ENCODE measurements around the gene ATP1A4.
"Not testable (repeated sequence)": the region's sequence is repeated elsewhere in the genome, so short reads cannot be mapped to it uniquely, and the experiment has no call there.

The ATP1A4 gene

DNA sequence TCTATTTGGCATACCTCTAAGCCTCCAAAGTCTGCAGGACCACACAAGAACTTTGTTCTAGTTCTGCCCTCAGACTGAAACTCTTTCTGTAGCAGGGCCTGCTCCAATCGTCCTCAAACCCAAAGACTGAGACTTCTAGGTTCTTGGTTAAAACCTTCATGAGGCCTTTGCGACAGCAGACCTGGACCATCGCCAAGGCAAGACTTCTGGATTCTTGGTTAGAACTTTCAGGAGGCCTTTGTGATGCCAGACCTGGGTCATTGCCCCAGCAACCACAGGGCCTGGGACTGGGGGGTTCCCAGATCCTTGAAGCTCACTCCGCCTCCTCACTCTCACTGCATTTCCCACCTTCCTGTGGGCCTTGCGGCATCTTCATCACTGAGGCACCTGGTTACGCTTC is at the start of gene ATP1A4:
Gene ATP1A4, plus strand, starts transcription at position 301 of the 400 bp plus-strand sequence. CDS start 438 bp downstream, outside the sequence.
- DNase-seq (ENCODE audit: low spot score), result no peak

- no peak for DNase-seq (ENCODE audit: low spot score)
These were observed 49.5 kb upstream of the ATP1A4 start for GRCh38 chr1:160101717-160102522.

- DNase-seq (ENCODE audit: low spot score), result no peak
These were observed 47.6 kb upstream of the ATP1A4 start for GRCh38 chr1:160103658-160104408.

DNA sequence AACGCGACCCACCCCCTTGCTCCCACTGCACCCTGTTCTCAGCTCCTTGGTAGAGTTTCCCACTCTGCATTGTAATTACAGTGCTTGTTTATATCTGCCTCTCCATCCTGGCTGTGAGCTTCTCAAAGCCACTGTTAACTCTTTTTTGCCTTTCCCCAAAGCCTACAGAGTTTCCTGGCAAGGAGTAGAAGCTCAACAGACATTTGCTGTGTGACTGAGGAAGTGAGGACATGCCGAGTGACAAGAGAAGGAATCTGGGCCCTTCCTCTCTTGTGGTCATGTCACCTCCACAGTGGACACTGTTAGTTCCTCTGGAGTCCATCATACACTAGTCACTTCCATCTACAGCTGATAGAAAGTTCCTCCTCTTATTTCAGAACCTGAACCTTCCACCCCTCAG is 46.9 kb upstream of the ATP1A4 start:
- no peak for DNase-seq (ENCODE audit: low spot score)

DNA sequence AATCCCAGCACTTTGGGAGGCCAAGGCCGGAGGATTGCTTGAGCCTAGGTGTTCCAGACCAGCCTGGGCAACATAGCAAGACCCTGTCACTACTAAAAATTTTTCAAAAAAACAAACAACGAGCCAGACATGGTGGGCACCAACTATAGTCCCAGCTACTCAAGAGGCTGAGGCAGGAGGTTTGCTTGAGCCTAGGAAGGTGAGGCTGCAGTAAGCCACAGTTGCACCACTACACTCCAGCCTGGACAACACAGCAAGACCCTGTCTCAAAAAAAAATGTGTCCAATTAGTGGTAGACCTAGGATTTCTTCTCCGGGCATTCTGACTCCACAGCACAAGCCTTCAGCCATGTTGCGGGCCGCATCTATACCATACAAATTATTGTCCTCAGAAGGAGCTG is 46.2 kb upstream of the ATP1A4 start:
- DNase-seq (ENCODE audit: low spot score), result no peak

- DNase-seq (ENCODE audit: low spot score), result no peak
These were observed 43.9 kb upstream of the ATP1A4 start for GRCh38 chr1:160107512-160107911.

DNA sequence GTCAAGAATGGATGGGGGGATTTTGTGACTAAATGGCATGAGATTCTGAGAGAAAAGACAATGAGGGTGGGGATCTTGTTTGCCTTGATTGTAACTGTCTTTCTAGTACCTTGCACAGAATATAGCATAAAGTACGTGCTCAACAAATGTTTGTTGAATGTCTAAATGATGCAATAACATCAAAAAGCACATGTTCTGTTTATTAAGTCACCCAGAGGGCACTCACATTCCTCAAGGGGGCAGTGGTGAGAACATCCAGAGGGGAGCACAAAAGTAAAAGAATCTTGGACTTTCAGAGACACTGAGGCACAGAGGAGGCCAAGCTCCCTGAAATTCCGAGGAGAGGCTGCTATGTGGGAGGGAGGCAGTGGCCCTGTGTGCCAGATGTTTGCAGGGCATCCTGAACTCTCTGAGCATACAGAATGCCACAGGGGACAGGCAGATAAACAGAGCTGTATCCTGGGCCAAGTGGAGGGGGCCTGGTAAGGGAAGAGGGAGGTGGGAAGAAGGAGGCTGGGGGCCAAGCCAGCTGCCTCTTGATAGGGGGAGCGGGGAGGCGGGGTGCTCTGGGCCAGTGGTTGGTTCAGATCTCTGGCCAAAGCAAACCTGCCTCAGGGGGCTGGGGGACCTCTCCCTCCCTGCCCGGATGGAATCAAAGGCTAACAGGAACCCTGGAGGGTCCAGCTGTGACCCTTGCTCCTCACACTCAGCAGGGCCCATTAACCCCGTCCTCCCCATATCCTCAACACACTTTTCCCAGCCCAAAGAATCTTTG is 42.3 kb upstream of the ATP1A4 start:
- no peak for DNase-seq (ENCODE audit: low spot score)

DNA sequence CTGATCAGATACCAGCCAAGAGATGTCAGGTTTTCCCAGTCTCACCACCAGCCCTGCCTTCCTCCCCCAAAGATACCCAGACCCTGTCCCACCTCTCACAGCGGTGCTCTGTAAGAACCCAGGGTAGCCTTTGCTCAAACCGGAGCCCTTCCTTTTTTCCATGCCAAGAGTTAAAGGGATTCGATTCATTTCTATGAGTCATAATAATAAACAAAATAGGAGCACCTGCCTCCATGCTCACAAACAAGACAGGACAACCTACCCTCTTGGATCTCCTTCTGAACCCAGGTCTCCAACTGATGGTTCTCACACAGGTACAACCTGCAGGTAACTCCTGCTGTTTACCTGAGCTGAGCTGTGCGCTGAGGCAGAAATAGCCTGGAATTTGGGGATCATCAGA is 41.7 kb upstream of the ATP1A4 start:
- no peak for DNase-seq (ENCODE audit: low spot score)

- DNase-seq (ENCODE audit: low spot score), result not testable (repeated sequence)
These were observed 39.9 kb upstream of the ATP1A4 start for GRCh38 chr1:160111462-160111861.

- DNase-seq (ENCODE audit: low spot score), result no peak
These were observed 39.0 kb upstream of the ATP1A4 start for GRCh38 chr1:160112357-160112756.

- DNase-seq (ENCODE audit: low spot score), result no peak
These were observed 38.0 kb upstream of the ATP1A4 start for GRCh38 chr1:160113407-160113806.

DNA sequence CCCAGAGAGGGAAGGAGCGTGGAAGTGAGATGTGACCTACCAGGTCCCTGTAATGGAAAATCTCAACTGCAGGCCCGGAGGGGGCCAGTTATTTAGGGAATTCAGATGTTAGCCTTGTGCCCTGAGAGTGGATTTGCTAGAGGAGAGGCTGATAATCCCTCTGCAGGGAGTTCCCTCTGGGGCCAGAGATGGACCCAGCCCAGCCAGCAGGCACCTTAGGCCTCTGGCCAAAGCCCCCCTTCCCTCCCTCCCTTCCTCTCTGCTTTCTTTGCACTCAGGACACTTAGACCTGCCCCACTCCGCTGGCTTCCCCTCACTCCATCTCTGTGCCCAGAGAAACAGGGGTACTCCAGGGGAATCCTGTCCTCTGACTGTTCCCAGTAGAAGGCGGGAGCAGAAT is 37.3 kb upstream of the ATP1A4 start:
- DNase-seq (ENCODE audit: low spot score), result no peak

DNA sequence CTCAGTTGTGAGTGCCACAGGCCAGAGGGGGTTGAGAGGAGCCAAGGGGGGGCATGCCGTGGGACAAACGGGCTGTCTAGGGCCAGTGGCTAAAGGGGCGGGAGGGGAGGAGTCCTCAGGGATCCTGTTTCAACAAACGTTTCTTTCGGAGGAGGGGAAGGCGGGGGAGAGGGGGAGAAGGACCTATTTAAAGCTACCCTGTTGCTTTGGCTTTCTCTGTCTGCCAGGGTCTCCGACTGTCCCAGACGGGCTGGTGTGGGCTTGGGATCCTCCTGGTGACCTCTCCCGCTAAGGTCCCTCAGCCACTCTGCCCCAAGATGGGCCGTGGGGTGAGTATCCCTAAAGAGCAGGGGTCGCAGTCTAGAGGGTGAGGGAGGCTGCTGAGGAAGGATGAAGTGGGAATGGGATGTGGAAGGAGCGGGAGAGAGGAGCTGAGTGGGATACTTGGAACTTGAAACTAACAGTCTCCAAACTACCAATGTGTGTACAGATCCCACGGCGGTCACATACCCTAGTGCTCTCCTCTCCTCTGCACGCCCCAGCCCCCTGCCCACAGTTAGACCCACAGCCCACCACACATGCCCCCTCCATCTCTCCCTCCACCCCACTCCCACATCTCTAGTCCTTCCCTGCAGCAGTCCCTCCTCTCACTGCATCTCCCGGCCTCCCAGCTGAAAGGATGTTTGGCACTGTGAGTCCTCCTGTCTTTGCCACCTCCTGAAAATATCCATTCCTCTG is 35.7 kb upstream of the ATP1A4 start, which contains the start of gene ATP1A2:
Gene ATP1A2, plus strand, starts transcription at position 215 of the 738 bp plus-strand sequence. Its CDS starts 103 bp downstream, at position 318.
- no peak for DNase-seq (ENCODE audit: low spot score)

GRCh38 chr1:160116283-160117147 is 34.9 kb upstream of the ATP1A4 start:
- no peak for DNase-seq (ENCODE audit: low spot score)

DNA sequence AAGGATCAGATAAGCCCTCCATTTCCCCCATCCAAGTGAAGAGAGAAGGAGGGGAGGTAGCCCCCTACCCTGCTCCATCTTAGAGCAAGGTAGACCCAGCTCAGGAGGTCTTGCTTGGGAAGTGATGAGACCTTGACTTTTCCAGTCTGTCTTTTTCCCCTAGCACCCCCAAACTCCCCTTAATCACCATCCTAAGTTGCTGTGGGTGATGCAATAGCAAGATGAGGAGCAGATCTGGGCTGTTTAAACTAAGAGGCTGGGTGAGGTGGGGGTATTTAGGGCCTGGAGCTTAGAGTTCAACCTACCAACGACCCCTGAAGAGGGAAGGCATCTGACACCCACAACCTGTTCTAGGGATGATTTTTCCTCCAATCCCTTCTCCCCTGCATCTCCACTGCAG is 34.1 kb upstream of the ATP1A4 start:
- DNase-seq (ENCODE audit: low spot score), result no peak

GRCh38 chr1:160117709-160118183 is 33.7 kb upstream of the ATP1A4 start:
- DNase-seq (ENCODE audit: low spot score), result no peak

DNA sequence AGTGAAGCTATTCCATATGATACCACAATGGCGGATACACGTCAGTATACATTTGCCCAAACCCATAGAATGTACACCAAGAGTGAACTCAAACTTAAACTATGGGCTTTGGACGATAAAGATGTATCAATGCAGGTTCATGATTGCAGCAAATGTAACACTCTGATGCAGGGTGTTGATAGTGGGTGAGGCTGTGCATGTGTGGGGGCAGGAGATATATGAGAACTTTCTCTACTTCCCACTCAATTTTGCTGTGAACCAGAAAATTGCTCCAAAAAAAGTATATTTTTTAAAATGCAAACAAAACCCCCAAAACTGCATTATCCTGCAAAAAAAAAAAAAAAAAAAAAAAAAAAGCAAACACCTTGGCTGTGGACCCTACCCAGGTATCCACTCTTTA is 32.5 kb upstream of the ATP1A4 start:
- no peak for DNase-seq (ENCODE audit: low spot score)

GRCh38 chr1:160120797-160121196 is 30.6 kb upstream of the ATP1A4 start:
- no peak for DNase-seq (ENCODE audit: low spot score)

- no peak for DNase-seq (ENCODE audit: low spot score)
These were observed 30.0 kb upstream of the ATP1A4 start for GRCh38 chr1:160121388-160121787.

DNA sequence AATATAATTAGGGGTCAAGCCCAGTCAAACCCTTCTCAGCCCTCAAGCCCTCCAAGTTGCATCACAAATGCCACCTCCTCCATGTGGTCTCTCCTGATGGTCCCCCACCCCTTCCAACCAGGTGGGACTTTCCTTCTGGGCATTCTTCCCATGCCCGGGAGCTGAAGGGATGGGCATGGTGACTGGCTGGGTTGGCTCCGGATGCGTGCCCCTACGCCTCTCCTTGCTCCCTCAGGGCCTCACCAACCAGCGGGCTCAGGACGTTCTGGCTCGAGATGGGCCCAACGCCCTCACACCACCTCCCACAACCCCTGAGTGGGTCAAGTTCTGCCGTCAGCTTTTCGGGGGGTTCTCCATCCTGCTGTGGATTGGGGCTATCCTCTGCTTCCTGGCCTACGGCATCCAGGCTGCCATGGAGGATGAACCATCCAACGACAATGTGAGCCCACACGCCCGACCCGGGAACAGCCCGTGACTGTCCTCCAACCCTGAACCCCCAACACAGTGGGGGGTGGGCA is 28.4 kb upstream of the ATP1A4 start:
- DNase-seq (ENCODE audit: low spot score), result no peak

Measured in D341Med (cell line).